ENCODE results near the gene IQGAP1.
"Not testable (repeated sequence)": the region's sequence is repeated elsewhere in the genome, so short reads cannot be mapped to it uniquely, and the experiment has no call there.

Gene IQGAP1

DNA sequence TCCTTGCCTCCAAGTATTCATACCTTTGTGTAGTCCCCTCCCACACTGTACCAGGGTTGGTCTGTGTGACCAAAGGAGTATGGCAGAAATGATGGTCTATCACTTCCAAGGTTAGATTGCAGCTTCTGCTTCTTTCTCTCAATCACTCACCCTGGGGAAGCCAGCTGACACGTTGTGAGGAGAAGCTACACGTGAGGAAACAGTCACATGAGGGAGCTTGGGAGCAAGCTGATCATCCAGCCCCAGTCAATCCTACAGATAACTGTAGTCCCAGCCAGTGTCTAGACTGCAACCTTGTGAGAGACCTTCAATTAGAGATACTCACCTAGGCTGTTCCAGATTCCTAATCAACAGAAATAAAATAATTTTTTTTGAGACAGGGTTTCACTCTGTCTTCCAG lies 42.2 kb upstream of the IQGAP1 start:
- TF ChIP-seq, protein P1, sequence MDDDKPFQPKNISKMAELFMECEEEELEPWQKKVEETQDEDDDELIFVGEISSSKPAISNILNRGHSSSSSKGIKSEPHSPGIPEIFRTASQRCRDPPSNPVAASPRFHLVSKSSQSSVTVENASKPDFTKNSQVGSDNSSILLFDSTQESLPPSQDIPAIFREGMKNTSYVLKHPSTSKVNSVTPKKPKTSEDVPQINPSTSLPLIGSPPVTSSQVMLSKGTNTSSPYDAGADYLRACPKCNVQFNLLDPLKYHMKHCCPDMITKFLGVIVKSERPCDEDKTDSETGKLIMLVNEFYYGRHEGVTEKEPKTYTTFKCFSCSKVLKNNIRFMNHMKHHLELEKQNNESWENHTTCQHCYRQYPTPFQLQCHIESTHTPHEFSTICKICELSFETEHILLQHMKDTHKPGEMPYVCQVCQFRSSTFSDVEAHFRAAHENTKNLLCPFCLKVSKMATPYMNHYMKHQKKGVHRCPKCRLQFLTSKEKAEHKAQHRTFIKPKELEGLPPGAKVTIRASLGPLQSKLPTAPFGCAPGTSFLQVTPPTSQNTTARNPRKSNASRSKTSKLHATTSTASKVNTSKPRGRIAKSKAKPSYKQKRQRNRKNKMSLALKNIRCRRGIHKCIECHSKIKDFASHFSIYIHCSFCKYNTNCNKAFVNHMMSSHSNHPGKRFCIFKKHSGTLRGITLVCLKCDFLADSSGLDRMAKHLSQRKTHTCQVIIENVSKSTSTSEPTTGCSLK (tag by site-specific recombination; IDR thresholded peaks at IDR 0.05), result no peak
- TF ChIP-seq, protein P2, sequence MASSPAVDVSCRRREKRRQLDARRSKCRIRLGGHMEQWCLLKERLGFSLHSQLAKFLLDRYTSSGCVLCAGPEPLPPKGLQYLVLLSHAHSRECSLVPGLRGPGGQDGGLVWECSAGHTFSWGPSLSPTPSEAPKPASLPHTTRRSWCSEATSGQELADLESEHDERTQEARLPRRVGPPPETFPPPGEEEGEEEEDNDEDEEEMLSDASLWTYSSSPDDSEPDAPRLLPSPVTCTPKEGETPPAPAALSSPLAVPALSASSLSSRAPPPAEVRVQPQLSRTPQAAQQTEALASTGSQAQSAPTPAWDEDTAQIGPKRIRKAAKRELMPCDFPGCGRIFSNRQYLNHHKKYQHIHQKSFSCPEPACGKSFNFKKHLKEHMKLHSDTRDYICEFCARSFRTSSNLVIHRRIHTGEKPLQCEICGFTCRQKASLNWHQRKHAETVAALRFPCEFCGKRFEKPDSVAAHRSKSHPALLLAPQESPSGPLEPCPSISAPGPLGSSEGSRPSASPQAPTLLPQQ (tag by site-specific recombination; IDR thresholded peaks at IDR 0.05), result no peak
- TF ChIP-seq ZBTB8A (tag by site-specific recombination; IDR thresholded peaks at IDR 0.05), result no peak
- TF ChIP-seq ZSCAN16 (tag by site-specific recombination; IDR thresholded peaks at IDR 0.05), result no peak
- no peak for TF ChIP-seq ZNF624 (tag by site-specific recombination; IDR thresholded peaks at IDR 0.05)
- no peak for TF ChIP-seq ZNF19 (tag by site-specific recombination; IDR thresholded peaks at IDR 0.05; ENCODE audit: low read depth)
- no peak for TF ChIP-seq ZSCAN23 (tag by site-specific recombination; IDR thresholded peaks at IDR 0.05)
- no peak for TF ChIP-seq BCL11B (tag by site-specific recombination; IDR thresholded peaks at IDR 0.05; ENCODE audit: low read depth)
- no peak for TF ChIP-seq ZNF596 (tag by site-specific recombination; IDR thresholded peaks at IDR 0.05)
- Histone ChIP-seq H3K4me3 (ENCODE audit: low read depth, low read length) (no peak overlapping the region), H3K4me1 (ENCODE audit: control insufficient read depth, insufficient read depth, low read length) (peaks cover 4% of the 10 kb centered on the region; the same call in 1 of the 2 replicates), H3K9me3 (ENCODE audit: control insufficient read depth, insufficient read depth, low read depth, low read length) (no peaks in the 10 kb centered on the region), H3K36me3 (ENCODE audit: control insufficient read depth in 2 of 2, insufficient read depth in 1 of 2, low read length in 2 of 2) (no peaks in the 10 kb centered on the region), H3K27ac (ENCODE audit: extremely low read depth, low read depth, low read length) (no peak overlapping the region)
- POLR2A ChIA-PET, result no interaction called here
- CTCF ChIA-PET, result interaction anchor here (0.6 to 1.2 kb wide), 4 partner anchors 20 to 822 kb away, joined by 3 to 4 read pairs (median 3); no protein-coding TSS in a partner anchor

- H3K4me3 ChIP-seq (ENCODE audit: low read depth, low read length); H3K27ac ChIP-seq (ENCODE audit: extremely low read depth, low read depth, low read length); POLR2A ChIA-PET; H3K9me3 ChIP-seq (ENCODE audit: control insufficient read depth, insufficient read depth, low read depth, low read length); H3K4me1 ChIP-seq (ENCODE audit: control insufficient read depth, insufficient read depth, low read length); H3K36me3 ChIP-seq (ENCODE audit: control insufficient read depth in 2 of 2, insufficient read depth in 1 of 2, low read length in 2 of 2): not testable (repeated sequence)
- CTCF ChIA-PET, result interaction anchor here (0.6 to 1.2 kb wide), 3 partner anchors 9 to 89 kb away, joined by 3 to 4 read pairs (median 3); no protein-coding TSS in a partner anchor
Observed at GRCh38 chr15:90347431-90348065, 40.5 kb upstream of the IQGAP1 start.

GRCh38 chr15:90348456-90348855 lies 39.6 kb upstream of the IQGAP1 start:
- ChIA-PET POLR2A (no interaction called here), CTCF (no interaction called here)
- H3K4me1 ChIP-seq (ENCODE audit: control insufficient read depth, insufficient read depth, low read length), result peaks cover 2% of the 10 kb centered on the region; the same call in 1 of the 2 replicates
- H3K4me3 ChIP-seq (ENCODE audit: low read depth, low read length), result no peak overlapping the region
- no peaks in the 10 kb centered on the region for H3K9me3 ChIP-seq (ENCODE audit: control insufficient read depth, insufficient read depth, low read depth, low read length)
- no peak overlapping the region for H3K27ac ChIP-seq (ENCODE audit: extremely low read depth, low read depth, low read length)
- TF ChIP-seq ZNF704 (tag by site-specific recombination; IDR thresholded peaks at IDR 0.05), result no peak
- no peak for TF ChIP-seq ZNF658 (tag by site-specific recombination; IDR thresholded peaks at IDR 0.05)
- TF ChIP-seq, protein P3, sequence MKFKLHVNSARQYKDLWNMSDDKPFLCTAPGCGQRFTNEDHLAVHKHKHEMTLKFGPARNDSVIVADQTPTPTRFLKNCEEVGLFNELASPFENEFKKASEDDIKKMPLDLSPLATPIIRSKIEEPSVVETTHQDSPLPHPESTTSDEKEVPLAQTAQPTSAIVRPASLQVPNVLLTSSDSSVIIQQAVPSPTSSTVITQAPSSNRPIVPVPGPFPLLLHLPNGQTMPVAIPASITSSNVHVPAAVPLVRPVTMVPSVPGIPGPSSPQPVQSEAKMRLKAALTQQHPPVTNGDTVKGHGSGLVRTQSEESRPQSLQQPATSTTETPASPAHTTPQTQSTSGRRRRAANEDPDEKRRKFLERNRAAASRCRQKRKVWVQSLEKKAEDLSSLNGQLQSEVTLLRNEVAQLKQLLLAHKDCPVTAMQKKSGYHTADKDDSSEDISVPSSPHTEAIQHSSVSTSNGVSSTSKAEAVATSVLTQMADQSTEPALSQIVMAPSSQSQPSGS (tag by site-specific recombination; IDR thresholded peaks at IDR 0.05; ENCODE audit: low read depth), result no peak
- no peak for TF ChIP-seq ZFHX2 (tag by site-specific recombination; conservative IDR thresholded peaks at IDR 0.05)
- no peak for TF ChIP-seq ZNF623 (tag by site-specific recombination; IDR thresholded peaks at IDR 0.05)
- no peak for TF ChIP-seq ZNF24 (tag by site-specific recombination; IDR thresholded peaks at IDR 0.05)
- no peak for TF ChIP-seq PRDM4 (tag by site-specific recombination; IDR thresholded peaks at IDR 0.05)
- no peaks in the 10 kb centered on the region; a peak in 1 of 3 replicates for H3K36me3 ChIP-seq (ENCODE audit: control insufficient read depth in 2 of 2, insufficient read depth in 1 of 2, low read length in 2 of 2)

Data from HEK293 (cell line).